ENCODE data around the gene MRPS2.

- TF ChIP-seq ELF4 (CRISPR knock-in tag; IDR thresholded peaks at IDR 0.05; ENCODE audit: low read depth), result no peak
- TF ChIP-seq ZNF416 (CRISPR knock-in tag; IDR thresholded peaks at IDR 0.05), result no peak
- TF ChIP-seq, protein P1, sequence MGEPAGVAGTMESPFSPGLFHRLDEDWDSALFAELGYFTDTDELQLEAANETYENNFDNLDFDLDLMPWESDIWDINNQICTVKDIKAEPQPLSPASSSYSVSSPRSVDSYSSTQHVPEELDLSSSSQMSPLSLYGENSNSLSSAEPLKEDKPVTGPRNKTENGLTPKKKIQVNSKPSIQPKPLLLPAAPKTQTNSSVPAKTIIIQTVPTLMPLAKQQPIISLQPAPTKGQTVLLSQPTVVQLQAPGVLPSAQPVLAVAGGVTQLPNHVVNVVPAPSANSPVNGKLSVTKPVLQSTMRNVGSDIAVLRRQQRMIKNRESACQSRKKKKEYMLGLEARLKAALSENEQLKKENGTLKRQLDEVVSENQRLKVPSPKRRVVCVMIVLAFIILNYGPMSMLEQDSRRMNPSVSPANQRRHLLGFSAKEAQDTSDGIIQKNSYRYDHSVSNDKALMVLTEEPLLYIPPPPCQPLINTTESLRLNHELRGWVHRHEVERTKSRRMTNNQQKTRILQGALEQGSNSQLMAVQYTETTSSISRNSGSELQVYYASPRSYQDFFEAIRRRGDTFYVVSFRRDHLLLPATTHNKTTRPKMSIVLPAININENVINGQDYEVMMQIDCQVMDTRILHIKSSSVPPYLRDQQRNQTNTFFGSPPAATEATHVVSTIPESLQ (CRISPR knock-in tag; IDR thresholded peaks at IDR 0.05), result no peak
- no peak for TF ChIP-seq CTCF (IDR thresholded peaks at IDR 0.05)
- no peak for TF ChIP-seq CBFB (CRISPR knock-in tag; IDR thresholded peaks at IDR 0.05; ENCODE audit: low read depth)
- TF ChIP-seq JUN (CRISPR knock-in tag; IDR thresholded peaks at IDR 0.05), result no peak
- TF ChIP-seq, protein P2, sequence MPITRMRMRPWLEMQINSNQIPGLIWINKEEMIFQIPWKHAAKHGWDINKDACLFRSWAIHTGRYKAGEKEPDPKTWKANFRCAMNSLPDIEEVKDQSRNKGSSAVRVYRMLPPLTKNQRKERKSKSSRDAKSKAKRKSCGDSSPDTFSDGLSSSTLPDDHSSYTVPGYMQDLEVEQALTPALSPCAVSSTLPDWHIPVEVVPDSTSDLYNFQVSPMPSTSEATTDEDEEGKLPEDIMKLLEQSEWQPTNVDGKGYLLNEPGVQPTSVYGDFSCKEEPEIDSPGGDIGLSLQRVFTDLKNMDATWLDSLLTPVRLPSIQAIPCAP (CRISPR knock-in tag; IDR thresholded peaks at IDR 0.05), result no peak
- TF ChIP-seq, protein P3, sequence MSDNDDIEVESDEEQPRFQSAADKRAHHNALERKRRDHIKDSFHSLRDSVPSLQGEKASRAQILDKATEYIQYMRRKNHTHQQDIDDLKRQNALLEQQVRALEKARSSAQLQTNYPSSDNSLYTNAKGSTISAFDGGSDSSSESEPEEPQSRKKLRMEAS (CRISPR knock-in tag; IDR thresholded peaks at IDR 0.05), result no peak
- TF ChIP-seq, protein P4, sequence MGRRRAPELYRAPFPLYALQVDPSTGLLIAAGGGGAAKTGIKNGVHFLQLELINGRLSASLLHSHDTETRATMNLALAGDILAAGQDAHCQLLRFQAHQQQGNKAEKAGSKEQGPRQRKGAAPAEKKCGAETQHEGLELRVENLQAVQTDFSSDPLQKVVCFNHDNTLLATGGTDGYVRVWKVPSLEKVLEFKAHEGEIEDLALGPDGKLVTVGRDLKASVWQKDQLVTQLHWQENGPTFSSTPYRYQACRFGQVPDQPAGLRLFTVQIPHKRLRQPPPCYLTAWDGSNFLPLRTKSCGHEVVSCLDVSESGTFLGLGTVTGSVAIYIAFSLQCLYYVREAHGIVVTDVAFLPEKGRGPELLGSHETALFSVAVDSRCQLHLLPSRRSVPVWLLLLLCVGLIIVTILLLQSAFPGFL (CRISPR knock-in tag; IDR thresholded peaks at IDR 0.05; ENCODE audit: borderline replicate concordance), result no peak
These were observed 51.7 kb downstream of the MRPS2 start for GRCh38 chr9:135552021-135552697.

All from WTC11 (cell line).